PC-9 (cell line): ENCODE measurements around the gene C1GALT1C1. TPM values are rescaled to one million over a fixed set of nuclear protein-coding genes. Genes with fewer than 3 reads are reported as not detected.
A peak's percentile ranks its signal among the peaks of the same experiment; 100 is the strongest.

Experiments
- BruUV-seq: library from RNA; stranded (reverse); fragments of 400-500 nt; replicated peaks from 2 replicates; lab custom pipeline; 2021; lab: Mats Ljungman, UMichigan
- CTCF ChIA-PET: fragments of 300-600 bp; sonication (Branson Sonifier 250); formaldehyde crosslinking; loops from one replicate; lab custom pipeline; 2022; ENCODE audit warnings: antibody characterized with exemption; lab: Charles Lee
- POLR2A ChIA-PET: fragments of 300-600 bp; sonication (Branson Sonifier 250); formaldehyde crosslinking; loops from one replicate; lab custom pipeline; 2022; ENCODE audit warnings: antibody characterized with exemption; ENCODE audit not compliant: unreplicated experiment; lab: Charles Lee
- DNase-seq, 2 experiments: peaks; one replicate each; pipeline versions ENCODE4 v3.0.0 to v3.0.0-alpha.2; 2015 to 2022; ENCODE audit warnings: mixed read lengths in 1 of 2
- H2AFZ ChIP-seq: fragments of 200-600 bp; sonication (generic); 2 replicates; pipeline ENCODE4 v1.8.1; 2017; ENCODE audit warnings: antibody characterized with exemption
- H3F3A ChIP-seq: fragments of 200-600 bp; sonication (generic); 2 replicates; pipeline ENCODE4 v1.8.1; 2017; ENCODE audit warnings: antibody characterized with exemption, mild to moderate bottlenecking, low read depth; ENCODE audit not compliant: insufficient read depth
- H3K27ac ChIP-seq: fragments of 200-600 bp; sonication (generic); 2 replicates; pipeline ENCODE4 v1.6.1; 2016; ENCODE audit warnings: mixed run types
- H3K27me3 ChIP-seq: fragments of 200-600 bp; sonication (generic); 2 replicates; pipeline ENCODE4 v1.6.1; 2016; ENCODE audit warnings: low read depth, mixed run types; ENCODE audit not compliant: insufficient read depth
- H3K36me3 ChIP-seq: fragments of 200-600 bp; sonication (generic); 2 replicates; pipeline ENCODE4 v1.6.1; 2016; ENCODE audit warnings: low read depth, mixed run types
- H3K4me1 ChIP-seq: fragments of 200-600 bp; sonication (generic); replicated peaks from 2 replicates; pipeline ENCODE4 v1.6.1; 2016; ENCODE audit warnings: mixed run types; ENCODE audit not compliant: insufficient read depth
- H3K4me2 ChIP-seq: fragments of 200-600 bp; sonication (generic); 2 replicates; pipeline ENCODE4 v1.6.1; 2017; ENCODE audit warnings: mixed run types
- H3K4me3 ChIP-seq: fragments of 200-600 bp; sonication (generic); 2 replicates; pipeline ENCODE4 v1.6.1; 2016; ENCODE audit warnings: mixed run types
- H3K79me2 ChIP-seq: fragments of 200-600 bp; sonication (generic); 2 replicates; pipeline ENCODE4 v1.6.1; 2017; ENCODE audit warnings: low read depth, mixed run types
- H3K9me2 ChIP-seq: fragments of 200-600 bp; sonication (generic); 2 replicates; pipeline ENCODE4 v1.8.1; 2017; ENCODE audit warnings: mild to moderate bottlenecking; ENCODE audit not compliant: insufficient read depth
- H3K9me3 ChIP-seq: fragments of 200-600 bp; sonication (generic); 2 replicates; pipeline ENCODE4 v1.8.1; 2016; ENCODE audit warnings: low read depth; ENCODE audit not compliant: insufficient read depth
- H4K20me1 ChIP-seq: fragments of 200-600 bp; sonication (generic); 2 replicates; pipeline ENCODE4 v1.8.1; 2017; ENCODE audit not compliant: insufficient read depth
- CTCF ChIP-seq: fragments of 200-600 bp; sonication (generic); conservative IDR thresholded peaks from 2 replicates; pipeline ENCODE4 v1.6.1; 2017; ENCODE audit warnings: mixed run types, antibody characterized with exemption, mild to moderate bottlenecking, moderate library complexity
- EZH2 ChIP-seq: fragments of 200-600 bp; sonication (generic); IDR thresholded peaks from 2 replicates; pipeline ENCODE4 v1.8.0; 2017; ENCODE audit warnings: antibody characterized with exemption, low read depth
- intact Hi-C: fragments of 100-400 bp; cut with micrococcal nuclease; formaldehyde crosslinking; loops from one replicate; pipeline ENCODE4 v1.10.0; 2022; ENCODE audit not compliant: unreplicated experiment
- total RNA-seq: library from RNA; stranded (reverse); gene quantifications from 2 replicates; pipeline ENCODE4 v1.2.3, GENCODE V29; 2021

The C1GALT1C1 gene
- total RNA-seq, 1 experiment from 2014 or later, result 38.4 TPM

GRCh38 chrX:120647127-120647526 is 17.3 kb upstream of the C1GALT1C1 start:
- peaks cover 10% of the 10 kb centered on the region; the same call in 1 of the 2 replicates for H3K4me1 ChIP-seq
- no peaks in the 10 kb centered on the region for H3K36me3 ChIP-seq
- no peaks in the 10 kb centered on the region for H3K27me3 ChIP-seq
- no peaks in the 10 kb centered on the region for H3K9me2 ChIP-seq
- H3K9me3 ChIP-seq, result no peaks in the 10 kb centered on the region
- TF ChIP-seq CTCF (no peak), EZH2 (no peak)
- no peaks in the 10 kb centered on the region for H4K20me1 ChIP-seq
- BruUV-seq, result no TSS peak
- no peak overlapping the region for H3K4me2 ChIP-seq
- no peaks in the 10 kb centered on the region for H3K79me2 ChIP-seq
- no peak overlapping the region for H3K27ac ChIP-seq
- no peaks in the 10 kb centered on the region for H3F3A ChIP-seq
- H2AFZ ChIP-seq, result no peak overlapping the region
- DNase-seq, result no peak
- H3K4me3 ChIP-seq, result no peak overlapping the region
- ChIA-PET POLR2A (no interaction called here), CTCF (no interaction called here)
- intact Hi-C loops, result no loop called here

- 0 out of 2 replicates have a peak overlapping the region, but pooled peaks have one; percentile 8 for H3K27ac ChIP-seq
- H3K36me3 ChIP-seq, result no peaks in the 10 kb centered on the region
- ChIA-PET POLR2A (no interaction called here), CTCF (no interaction called here)
- H3K4me2 ChIP-seq, result no peak overlapping the region
- intact Hi-C loops, result no loop called here
- no peak overlapping the region for H3K4me3 ChIP-seq
- H3F3A ChIP-seq, result peaks cover 6% of the 10 kb centered on the region; the same call in 1 of the 2 replicates
- no peak for TF ChIP-seq EZH2
- TF ChIP-seq CTCF, result no peak
- H3K4me1 ChIP-seq, result no peaks in the 10 kb centered on the region
- BruUV-seq, result no TSS peak
- no peak overlapping the region; the same call in 1 of the 2 replicates for H2AFZ ChIP-seq
- DNase-seq, result peak in 1 of 2 experiments; percentile 49
- no peaks in the 10 kb centered on the region for H3K27me3 ChIP-seq
- H3K9me3 ChIP-seq, result no peaks in the 10 kb centered on the region
- H4K20me1 ChIP-seq, result no peaks in the 10 kb centered on the region
- H3K9me2 ChIP-seq, result no peaks in the 10 kb centered on the region
- H3K79me2 ChIP-seq, result no peaks in the 10 kb centered on the region
Observed at GRCh38 chrX:120642871-120643270, 13.0 kb upstream of the C1GALT1C1 start.

GRCh38 chrX:120638619-120639018 is 8.8 kb upstream of the C1GALT1C1 start:
- H4K20me1 ChIP-seq, result no peaks in the 10 kb centered on the region
- CTCF ChIA-PET, result no interaction called here
- H3K27ac ChIP-seq, result no peak overlapping the region
- TF ChIP-seq EZH2 (no peak), CTCF (no peak)
- H3K4me3 ChIP-seq, result no peak overlapping the region
- H3F3A ChIP-seq, result peaks cover 6% of the 10 kb centered on the region; the same call in 1 of the 2 replicates
- no peaks in the 10 kb centered on the region for H3K4me1 ChIP-seq
- POLR2A ChIA-PET, result no interaction called here
- no peaks in the 10 kb centered on the region for H3K9me3 ChIP-seq
- H3K79me2 ChIP-seq, result no peaks in the 10 kb centered on the region
- no peaks in the 10 kb centered on the region for H3K27me3 ChIP-seq
- DNase-seq, result no peak
- no peaks in the 10 kb centered on the region for H3K36me3 ChIP-seq
- H3K9me2 ChIP-seq, result no peaks in the 10 kb centered on the region
- H2AFZ ChIP-seq, result no peak overlapping the region
- no TSS peak for BruUV-seq
- intact Hi-C loops, result no loop called here
- no peak overlapping the region for H3K4me2 ChIP-seq
